HG03039 (cell line): Measurements from ENCODE around the gene ESF1.
A peak's percentile ranks its signal among the peaks of the same experiment; 100 is the strongest.
"Not testable (repeated sequence)": the region's sequence is repeated elsewhere in the genome, so short reads cannot be mapped to it uniquely, and the experiment has no call there.

Experiments used
- ATAC-seq: cut with Tn5 transposase; IDR thresholded peaks from one replicate; pipeline ENCODE4 v1.9.1; 2021; ENCODE audit warnings: mild to moderate bottlenecking, moderate library complexity; ENCODE audit not compliant: unreplicated experiment

ESF1 gene

GRCh38 chr20:13739731-13740649 is 44.7 kb downstream of the ESF1 start:
- no peak for ATAC-seq

- ATAC-seq = not testable (repeated sequence)
These were observed 46.5 kb downstream of the ESF1 start for GRCh38 chr20:13738187-13738586.

- no peak for ATAC-seq
These were observed 48.1 kb downstream of the ESF1 start for GRCh38 chr20:13736436-13737191.

GRCh38 chr20:13735826-13736225 is 48.9 kb downstream of the ESF1 start:
- no peak for ATAC-seq

- no peak for ATAC-seq
These were observed 61.7 kb downstream of the ESF1 start for GRCh38 chr20:13723011-13723410.

GRCh38 chr20:13718171-13718570 is 66.5 kb downstream of the ESF1 start:
- ATAC-seq = no peak

GRCh38 chr20:13717631-13718044 is 67.1 kb downstream of the ESF1 start:
- peak; percentile 92 for ATAC-seq

GRCh38 chr20:13715171-13715570 is 69.5 kb downstream of the ESF1 start:
- no peak for ATAC-seq

GRCh38 chr20:13708234-13708633 is 76.5 kb downstream of the ESF1 start:
- no peak for ATAC-seq

GRCh38 chr20:13703265-13703664 is 81.5 kb downstream of the ESF1 start:
- no peak for ATAC-seq

GRCh38 chr20:13701486-13701885 is 83.2 kb downstream of the ESF1 start:
- ATAC-seq = no peak

- no peak for ATAC-seq
These were observed 84.0 kb downstream of the ESF1 start for GRCh38 chr20:13700761-13701160.

- no peak for ATAC-seq
These were observed 90.1 kb downstream of the ESF1 start for GRCh38 chr20:13694420-13695150.

- ATAC-seq = no peak
These were observed 91.7 kb downstream of the ESF1 start for GRCh38 chr20:13692802-13693736.

- no peak for ATAC-seq
These were observed 93.8 kb downstream of the ESF1 start for GRCh38 chr20:13690943-13691342.

- no peak for ATAC-seq
These were observed 96.9 kb downstream of the ESF1 start for GRCh38 chr20:13687815-13688214.

- no peak for ATAC-seq
These were observed 99.1 kb downstream of the ESF1 start for GRCh38 chr20:13685623-13686022.

- peak; percentile 65 for ATAC-seq
These were observed 100.0 kb downstream of the ESF1 start for GRCh38 chr20:13684566-13685222.

- ATAC-seq = no peak
These were observed 100.9 kb downstream of the ESF1 start for GRCh38 chr20:13683833-13684232.
